Kidney (tissue), 14 donors: ENCODE data around the gene AMDHD2. TPM values are rescaled to one million over a fixed set of nuclear protein-coding genes. Genes with fewer than 3 reads are reported as not detected.
A peak's percentile ranks its signal among the peaks of the same experiment; 100 is the strongest.

Source experiments
- DNase-seq, 5 donors: peaks; one replicate each; pipeline ENCODE4 v3.0.0-alpha.2; 2013 to 2020
- FAIRE-seq: peaks from 2 replicates; lab custom pipeline; 2012; peaks lifted over from hg19 to GRCh38; lab: Jason Lieb, UNC
- H3K27ac ChIP-seq, 2 donors: one replicate each; pipeline ENCODE4 v1.7.0; 2013; ENCODE audit warnings: low read depth in 2 of 2, low read length in 2 of 2, inconsistent platforms in 1 of 2
- H3K27me3 ChIP-seq: one replicate; pipeline ENCODE4 v1.7.1; 2013; ENCODE audit warnings: low read length, inconsistent platforms; ENCODE audit not compliant: control insufficient read depth, insufficient read depth
- H3K36me3 ChIP-seq, 3 donors: one replicate each; pipeline versions ENCODE4 v1.7.0 to v1.7.1; 2013; ENCODE audit warnings: low read length in 3 of 3, control low read depth in 1 of 3, inconsistent platforms in 1 of 3; ENCODE audit not compliant: insufficient read depth in 3 of 3, control insufficient read depth in 2 of 3
- H3K4me1 ChIP-seq, 3 donors: one replicate each; pipeline versions ENCODE4 v1.7.0 to v1.7.1; 2013; ENCODE audit warnings: low read length in 3 of 3, inconsistent platforms in 1 of 3, low read depth in 1 of 3; ENCODE audit not compliant: control insufficient read depth in 2 of 3, insufficient read depth in 2 of 3
- H3K4me3 ChIP-seq, 3 donors: one replicate each; pipeline versions ENCODE4 v1.7.0 to v1.8.1; 2013; ENCODE audit warnings: low read length in 3 of 3, control low read depth in 1 of 3, inconsistent platforms in 1 of 3
- H3K9ac ChIP-seq, 3 donors: one replicate each; pipeline versions ENCODE4 v1.7.0 to v1.7.1; 2013; ENCODE audit warnings: low read length in 3 of 3, control low read depth in 1 of 3, inconsistent platforms in 1 of 3
- H3K9me3 ChIP-seq, 3 donors: one replicate each; pipeline versions ENCODE4 v1.7.0 to v1.7.1; 2013; ENCODE audit warnings: low read length in 3 of 3, control low read depth in 1 of 3, inconsistent platforms in 1 of 3; ENCODE audit not compliant: control insufficient read depth in 2 of 3, insufficient read depth in 1 of 3
- CTCF ChIP-seq: IDR thresholded peaks from 3 replicates; pipeline ENCODE4 v1.5.1; 2012; ENCODE audit warnings: mild to moderate bottlenecking, moderate library complexity, borderline replicate concordance; ENCODE audit not compliant: insufficient read depth; ENCODE audit errors: extremely low read depth
- intact Hi-C: fragments of 100-400 bp; cut with DNase I; formaldehyde crosslinking; loops from one replicate; pipeline ENCODE4 v1.11.1; 2022
- polyA plus RNA-seq: library from polyadenylated mRNA; stranded (reverse); fragments of 350-450 nt; fragmentation: Illumina TruSeq; extraction: RNeasy Lipid Tissue Mini Kit (QIAGEN cat#74804); gene quantifications from one replicate; pipeline ENCODE4 v1.2.3, GENCODE V29; 2014; ENCODE audit warnings: low read depth, low replicate concordance; ENCODE audit not compliant: insufficient read depth
- total RNA-seq: library from RNA; stranded (reverse); fragmentation: NEBNext Ultra II Directional; extraction: Animal tissue kit (Norgen Biotek cat#: 25700); gene quantifications from one replicate; pipeline ENCODE4 v1.2.1, GENCODE V29; 2021
- donor health status: control.
- donor health status: control.
- donor health status: control.
- donor health status: control.
- donor health status: control.
- donor health status: DM: yes; HTN: yes; CAD: no.
- donor health status: Normal renal cell carcinoma (clear cell type).

AMDHD2 gene
- total and polyA plus RNA-seq, 2 donors from 2014 or later = 51.8 to 52.1 TPM

DNA sequence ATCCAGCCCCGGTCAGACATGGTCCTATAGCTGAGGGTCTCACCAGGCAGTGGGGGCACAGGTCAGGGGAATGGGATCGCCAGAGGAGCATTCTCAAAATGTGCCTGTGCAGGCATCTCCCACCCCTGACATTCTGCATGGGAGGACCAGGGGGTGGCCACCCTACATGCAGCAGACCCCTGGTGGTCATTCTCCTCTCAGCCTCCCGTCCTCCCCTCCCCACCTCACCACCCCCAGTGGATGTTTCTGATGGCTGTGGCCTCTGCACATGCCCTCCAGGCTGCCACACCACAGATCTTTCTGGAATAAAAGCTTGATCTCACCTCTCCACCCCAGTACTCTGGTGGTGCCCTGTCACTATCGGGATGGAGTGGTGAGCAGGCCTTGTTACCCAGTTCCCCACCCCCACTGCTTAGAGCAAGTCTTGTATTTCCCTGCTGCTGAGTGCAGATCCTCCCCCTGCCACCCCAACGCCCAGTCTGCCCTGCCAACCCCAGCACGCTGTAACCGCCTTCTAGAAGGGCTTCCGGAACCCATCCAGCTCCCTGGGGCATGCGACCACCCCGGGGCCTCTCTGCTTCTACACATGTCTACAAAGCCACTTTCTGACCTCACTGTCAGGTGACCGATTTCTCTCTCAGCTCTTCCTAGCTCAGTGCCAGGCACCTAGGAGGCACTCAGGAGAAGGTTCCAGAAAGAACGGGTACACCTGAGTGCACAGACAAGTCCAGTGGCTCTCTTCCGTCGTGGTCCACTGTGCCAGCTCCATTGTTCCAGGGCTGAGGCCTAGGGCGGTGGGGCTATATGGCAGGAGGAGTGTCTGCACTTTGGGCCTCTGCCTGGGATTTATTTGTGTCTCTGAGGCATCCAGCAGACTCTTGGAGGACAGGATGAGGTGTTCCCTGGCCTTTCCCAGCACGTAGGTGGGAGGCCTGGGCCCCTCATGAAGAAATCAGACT is 36.0 kb upstream of the AMDHD2 start:
- peak in 2 of 5 donors; percentile 41 to 73 for DNase-seq
- no peaks in the 10 kb centered on the region for H3K9me3 ChIP-seq
- peak overlapping the region in 1 of 3 donors; percentile 31 for H3K9ac ChIP-seq
- peaks cover 2 to 57% (median 16%) of the 10 kb centered on the region in 3 donors for H3K4me1 ChIP-seq
- H3K27me3 ChIP-seq = no peaks in the 10 kb centered on the region
- TF ChIP-seq CTCF = no peak
- H3K4me3 ChIP-seq = no peak overlapping the region
- intact Hi-C loops = no loop called here
- no peaks in the 10 kb centered on the region for H3K36me3 ChIP-seq
- FAIRE-seq = no peak
- peak overlapping the region; percentile 3 to 32 for H3K27ac ChIP-seq

GRCh38 chr16:2484898-2485508 is 35.2 kb upstream of the AMDHD2 start:
- peaks cover 2 to 63% (median 16%) of the 10 kb centered on the region in 3 donors for H3K4me1 ChIP-seq
- intact Hi-C loops = no loop called here
- DNase-seq (peak in 1 of 5 donors; percentile 45), FAIRE-seq (no peak)
- H3K27me3 ChIP-seq = no peaks in the 10 kb centered on the region
- no peak overlapping the region for H3K9ac ChIP-seq
- no peaks in the 10 kb centered on the region for H3K9me3 ChIP-seq
- no peak overlapping the region for H3K4me3 ChIP-seq
- no peak for TF ChIP-seq CTCF
- peaks cover 0 to 3% (median 0%) of the 10 kb centered on the region in 3 donors for H3K36me3 ChIP-seq
- H3K27ac ChIP-seq = peak overlapping the region in 1 of 2 donors; percentile 23

DNA sequence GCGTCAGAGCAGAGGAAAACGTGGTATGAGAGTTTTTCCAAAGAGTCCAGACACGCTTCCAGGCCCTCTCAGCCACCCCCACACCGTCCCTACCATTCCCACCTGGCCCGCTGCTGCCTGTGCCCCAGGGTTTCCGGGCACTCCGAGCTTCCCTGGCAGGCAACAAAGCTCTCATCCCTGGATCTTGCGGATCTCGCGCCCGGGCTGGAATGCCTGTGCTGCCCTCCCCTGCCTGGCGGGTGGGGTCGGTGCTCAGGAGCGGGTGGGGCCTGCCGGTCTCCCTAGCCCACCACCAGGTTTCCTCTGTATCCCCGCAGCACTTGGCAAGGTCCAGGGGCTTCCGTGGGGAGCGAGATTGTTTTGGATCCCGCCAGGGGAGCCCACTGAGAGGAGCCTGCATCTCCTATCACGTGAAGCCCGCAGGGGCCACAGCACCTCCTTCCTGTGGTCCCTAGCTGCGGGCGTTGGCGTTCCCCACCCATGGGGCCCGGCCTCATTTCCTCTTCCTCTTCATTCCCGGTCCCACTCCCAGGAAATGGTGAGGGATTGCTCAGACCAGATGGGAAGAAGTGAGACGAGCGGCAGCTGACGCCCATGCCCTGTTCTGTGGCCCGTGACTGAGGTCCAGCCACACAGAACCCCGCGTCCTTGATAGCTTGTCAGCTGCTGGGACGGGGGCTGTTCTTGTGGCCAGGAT is 34.2 kb upstream of the AMDHD2 start:
- Histone ChIP-seq H3K4me1 (peaks cover 2 to 64% (median 14%) of the 10 kb centered on the region in 3 donors), H3K27ac (peak overlapping the region; percentile 47 to 71), H3K9ac (no peak overlapping the region), H3K9me3 (no peaks in the 10 kb centered on the region), H3K36me3 (peaks cover 0 to 3% (median 0%) of the 10 kb centered on the region in 3 donors), H3K27me3 (no peaks in the 10 kb centered on the region), H3K4me3 (no peak overlapping the region)
- TF ChIP-seq CTCF = no peak
- DNase-seq = peak in 2 of 5 donors; percentile 49 to 71
- intact Hi-C loops = no loop called here
- no peak for FAIRE-seq
